ENCODE measurements around the gene GLRA1. TPM values are rescaled to one million over a fixed set of nuclear protein-coding genes. Genes with fewer than 3 reads are reported as not detected.

Gene GLRA1
- total RNA-seq, 1 experiment from 2014 or later, result not detected

GRCh38 chr5:151904127-151904526 is 20.5 kb downstream of the GLRA1 start:
- H3F3A ChIP-seq (ENCODE audit: low read length, unreplicated experiment), result no peaks in the 10 kb centered on the region
- no TSS peak for BruUV-seq (replicated peaks)
- no peak overlapping the region for H3K4me3 ChIP-seq (ENCODE audit: low read length)
- peaks cover 39% of the 10 kb centered on the region for H3K27me3 ChIP-seq (ENCODE audit: low read length)
- no peaks in the 10 kb centered on the region for H3K36me3 ChIP-seq (ENCODE audit: low read depth, low read length)
- no peak for ATAC-seq
- H3K9me3 ChIP-seq (ENCODE audit: low read length), result no peaks in the 10 kb centered on the region
- intact Hi-C loops (cut with micrococcal nuclease), result no loop called here
- no peak for DNase-seq
- no peaks in the 10 kb centered on the region for H3K4me1 ChIP-seq (ENCODE audit: insufficient read depth, low read length)
- H3K9ac ChIP-seq (ENCODE audit: low read length), result no peak overlapping the region
- H3K27ac ChIP-seq (ENCODE audit: low read length), result no peak overlapping the region
- TF ChIP-seq EZH2 (IDR thresholded peaks at IDR 0.05; ENCODE audit: low read length, unreplicated experiment), result no peak
- no peak for TF ChIP-seq EZH2phosphoT487 (IDR thresholded peaks at IDR 0.05; ENCODE audit: borderline replicate concordance, low read length)
- no peak for TF ChIP-seq CTCF (conservative IDR thresholded peaks at IDR 0.05; ENCODE audit: low read depth, low read length)
- no peak overlapping the region for H2AFZ ChIP-seq (ENCODE audit: low read length)
- ChIA-PET POLR2A (ENCODE audit: unreplicated experiment) (no interaction called here), CTCF (no interaction called here)
- no peak overlapping the region for H3K4me2 ChIP-seq (ENCODE audit: low read length)
- no peaks in the 10 kb centered on the region for H3K9me2 ChIP-seq (replicated peaks; ENCODE audit: low read length)
- no peaks in the 10 kb centered on the region for H3K79me2 ChIP-seq (ENCODE audit: low read length)
- H4K20me1 ChIP-seq (ENCODE audit: low read length), result no peaks in the 10 kb centered on the region

GRCh38 chr5:151903243-151903653 is 21.4 kb downstream of the GLRA1 start:
- Histone ChIP-seq H3K9me2 (replicated peaks; ENCODE audit: low read length) (no peaks in the 10 kb centered on the region), H3F3A (ENCODE audit: low read length, unreplicated experiment) (no peaks in the 10 kb centered on the region), H3K4me1 (ENCODE audit: insufficient read depth, low read length) (no peaks in the 10 kb centered on the region), H3K9ac (ENCODE audit: low read length) (no peak overlapping the region), H4K20me1 (ENCODE audit: low read length) (no peaks in the 10 kb centered on the region), H3K4me3 (ENCODE audit: low read length) (no peak overlapping the region), H3K4me2 (ENCODE audit: low read length) (no peak overlapping the region), H3K27ac (ENCODE audit: low read length) (no peak overlapping the region), H3K27me3 (ENCODE audit: low read length) (peaks cover 39% of the 10 kb centered on the region), H3K79me2 (ENCODE audit: low read length) (no peaks in the 10 kb centered on the region), H2AFZ (ENCODE audit: low read length) (no peak overlapping the region), H3K36me3 (ENCODE audit: low read depth, low read length) (no peaks in the 10 kb centered on the region), H3K9me3 (ENCODE audit: low read length) (no peaks in the 10 kb centered on the region)
- no peak for TF ChIP-seq EZH2phosphoT487 (IDR thresholded peaks at IDR 0.05; ENCODE audit: borderline replicate concordance, low read length)
- TF ChIP-seq EZH2 (IDR thresholded peaks at IDR 0.05; ENCODE audit: low read length, unreplicated experiment), result no peak
- TF ChIP-seq CTCF (conservative IDR thresholded peaks at IDR 0.05; ENCODE audit: low read depth, low read length), result no peak
- intact Hi-C loops (cut with micrococcal nuclease), result no loop called here
- CTCF ChIA-PET, result no interaction called here
- DNase-seq (no peak), ATAC-seq (no peak)
- BruUV-seq (replicated peaks), result no TSS peak
- POLR2A ChIA-PET (ENCODE audit: unreplicated experiment), result no interaction called here

GRCh38 chr5:151902215-151902614 is 22.4 kb downstream of the GLRA1 start:
- CTCF ChIA-PET, result no interaction called here
- Histone ChIP-seq H3K36me3 (ENCODE audit: low read depth, low read length) (no peaks in the 10 kb centered on the region), H3F3A (ENCODE audit: low read length, unreplicated experiment) (no peaks in the 10 kb centered on the region), H3K27ac (ENCODE audit: low read length) (no peak overlapping the region), H3K27me3 (ENCODE audit: low read length) (peaks cover 39% of the 10 kb centered on the region), H3K4me1 (ENCODE audit: insufficient read depth, low read length) (no peaks in the 10 kb centered on the region), H3K4me3 (ENCODE audit: low read length) (no peak overlapping the region), H3K9me3 (ENCODE audit: low read length) (no peaks in the 10 kb centered on the region), H3K9ac (ENCODE audit: low read length) (no peak overlapping the region), H3K4me2 (ENCODE audit: low read length) (no peak overlapping the region), H3K79me2 (ENCODE audit: low read length) (no peaks in the 10 kb centered on the region), H2AFZ (ENCODE audit: low read length) (no peak overlapping the region), H3K9me2 (replicated peaks; ENCODE audit: low read length) (no peaks in the 10 kb centered on the region), H4K20me1 (ENCODE audit: low read length) (no peaks in the 10 kb centered on the region)
- no peak for ATAC-seq
- POLR2A ChIA-PET (ENCODE audit: unreplicated experiment), result no interaction called here
- no peak for DNase-seq
- intact Hi-C loops (cut with micrococcal nuclease), result no loop called here
- no peak for TF ChIP-seq EZH2phosphoT487 (IDR thresholded peaks at IDR 0.05; ENCODE audit: borderline replicate concordance, low read length)
- TF ChIP-seq EZH2 (IDR thresholded peaks at IDR 0.05; ENCODE audit: low read length, unreplicated experiment), result no peak
- no peak for TF ChIP-seq CTCF (conservative IDR thresholded peaks at IDR 0.05; ENCODE audit: low read depth, low read length)
- BruUV-seq (replicated peaks), result no TSS peak
